HG02678 (cell line): ENCODE measurements around the gene HOXA3.

ENCODE experiments used
- ATAC-seq: cut with Tn5 transposase; IDR thresholded peaks from one replicate; pipeline ENCODE4 v1.9.1; 2021; ENCODE audit warnings: mild to moderate bottlenecking, moderate library complexity; ENCODE audit not compliant: unreplicated experiment

HOXA3 gene

DNA sequence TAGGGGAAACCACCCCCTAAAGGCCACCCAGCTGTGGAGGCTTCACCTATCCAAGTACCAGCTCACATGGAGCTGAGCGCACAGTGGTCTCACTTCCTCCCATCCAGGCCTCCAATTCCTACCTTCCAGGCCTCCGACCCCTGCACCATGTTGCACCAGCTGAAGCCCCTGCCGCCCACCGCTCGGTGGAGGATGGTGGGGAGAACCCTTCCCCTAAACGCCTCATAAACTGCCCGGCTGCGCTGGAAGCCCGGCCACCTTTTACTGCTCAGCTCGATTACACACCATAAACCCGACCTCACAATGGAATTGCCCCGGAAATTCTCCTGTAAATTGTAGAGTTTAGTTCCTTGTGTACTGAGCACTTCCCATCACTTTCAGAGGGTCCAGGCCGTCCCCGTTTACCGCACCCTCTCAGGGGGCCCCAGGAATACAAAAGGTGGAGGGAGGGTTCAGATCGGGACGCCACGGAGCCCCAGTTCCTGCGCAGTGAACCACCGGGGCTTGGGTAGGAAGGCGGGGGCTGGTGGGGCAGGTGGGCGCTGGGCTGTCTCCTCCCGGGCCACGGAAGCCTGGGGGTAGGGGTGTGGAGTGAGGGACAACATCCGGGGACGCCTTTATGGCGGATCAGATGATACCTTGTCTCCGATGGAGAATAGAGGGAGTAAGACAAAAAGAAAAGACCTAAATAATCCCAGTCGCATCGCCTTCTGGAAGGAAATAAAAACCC, 5.5 kb upstream of the HOXA3 start:
- no peak for ATAC-seq

DNA sequence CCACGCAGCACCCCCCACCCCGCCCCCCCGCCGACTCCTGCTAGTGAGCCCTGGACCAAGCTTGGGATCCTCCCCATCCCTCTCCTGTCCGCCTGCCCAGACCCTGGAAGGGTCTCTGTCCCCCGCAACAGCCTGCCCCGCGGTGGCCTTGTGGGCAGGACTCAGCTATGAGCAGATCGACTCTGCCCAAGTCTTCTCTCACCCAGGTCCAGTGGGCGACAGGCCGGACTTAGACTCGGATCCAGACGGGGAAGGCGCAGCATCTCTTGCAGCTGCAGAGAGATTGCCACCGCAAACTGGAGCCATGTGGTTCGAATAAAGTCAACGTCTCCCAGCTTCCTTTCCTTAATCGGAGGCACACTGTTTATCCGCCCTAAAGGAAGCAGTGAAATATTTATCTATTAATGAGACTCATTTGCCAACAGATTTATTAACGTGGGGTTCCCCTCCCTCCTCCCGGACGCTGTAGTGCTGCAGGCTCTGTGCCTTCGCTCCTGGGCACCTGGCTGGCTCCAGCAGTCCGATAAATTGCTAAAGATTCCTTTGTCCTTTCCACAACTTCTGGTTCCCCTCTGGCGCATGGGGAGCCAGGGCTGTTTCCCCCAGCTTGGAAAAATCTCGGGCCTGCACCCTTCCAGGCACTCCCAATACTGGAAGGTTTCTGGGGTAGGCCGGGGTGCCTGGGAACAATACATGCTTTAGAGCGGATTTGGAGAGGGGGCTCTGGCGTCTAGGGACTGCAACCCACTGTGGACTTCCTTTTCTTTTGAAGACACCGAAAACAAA, 4.7 kb upstream of the HOXA3 start:
- no peak for ATAC-seq

DNA sequence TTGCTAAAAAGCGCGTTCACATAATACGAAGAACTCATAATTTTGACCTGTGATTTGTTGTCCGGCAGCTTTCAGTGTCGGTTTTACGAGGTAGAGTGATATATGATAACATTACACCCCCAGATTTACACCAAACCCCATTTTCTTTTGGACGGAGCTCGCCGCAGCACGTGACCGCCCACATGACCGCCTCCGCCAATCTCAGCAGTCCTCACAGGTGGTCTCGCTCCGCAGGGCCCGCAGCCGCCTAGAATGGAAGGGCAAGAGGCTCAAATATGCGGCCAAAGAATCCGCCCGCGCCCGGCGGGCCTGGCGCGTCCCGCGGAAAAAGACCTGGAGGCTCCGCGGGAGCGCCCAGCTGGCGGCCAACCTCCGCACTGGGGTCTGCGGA, 4.1 kb upstream of the HOXA3 start, which contains the start of gene HOXA7:
Gene HOXA7, minus strand, starts transcription at position 168 of the 391 bp plus-strand sequence. Its CDS starts 130 bp downstream, at position 38.
- ATAC-seq: no peak

DNA sequence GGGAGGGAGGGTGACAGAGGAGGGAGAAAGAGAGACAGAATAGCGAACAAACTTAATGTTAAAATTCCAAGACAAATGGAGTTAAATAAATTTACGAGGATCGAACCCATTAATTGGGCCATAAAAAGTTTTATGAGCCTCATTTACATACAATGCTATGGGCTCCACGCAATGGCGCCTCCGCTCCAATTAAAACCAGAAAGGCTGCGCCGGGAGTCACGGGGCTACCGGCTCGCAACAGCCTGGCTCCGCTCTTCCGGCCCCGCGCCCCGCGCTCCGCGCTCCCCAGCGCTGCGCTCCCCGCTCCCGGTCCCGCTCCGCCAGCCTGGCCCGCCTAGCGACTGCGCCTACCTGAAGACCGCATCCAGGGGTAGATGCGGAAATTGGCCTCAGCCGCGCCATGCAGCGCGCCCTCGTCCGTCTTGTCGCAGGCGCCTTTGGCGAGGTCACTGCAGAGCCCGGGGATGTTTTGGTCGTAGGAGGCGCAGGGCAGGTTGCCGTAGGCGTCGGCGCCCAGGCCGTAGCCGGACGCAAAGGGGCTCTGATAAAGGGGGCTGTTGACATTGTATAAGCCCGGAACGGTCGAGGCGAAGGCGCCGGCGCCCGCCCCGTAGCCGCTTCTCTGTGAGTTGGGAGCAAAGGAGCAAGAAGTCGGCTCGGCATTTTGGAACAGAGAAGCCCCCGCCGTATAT, 3.6 kb upstream of the HOXA3 start:
- ATAC-seq: no peak

DNA sequence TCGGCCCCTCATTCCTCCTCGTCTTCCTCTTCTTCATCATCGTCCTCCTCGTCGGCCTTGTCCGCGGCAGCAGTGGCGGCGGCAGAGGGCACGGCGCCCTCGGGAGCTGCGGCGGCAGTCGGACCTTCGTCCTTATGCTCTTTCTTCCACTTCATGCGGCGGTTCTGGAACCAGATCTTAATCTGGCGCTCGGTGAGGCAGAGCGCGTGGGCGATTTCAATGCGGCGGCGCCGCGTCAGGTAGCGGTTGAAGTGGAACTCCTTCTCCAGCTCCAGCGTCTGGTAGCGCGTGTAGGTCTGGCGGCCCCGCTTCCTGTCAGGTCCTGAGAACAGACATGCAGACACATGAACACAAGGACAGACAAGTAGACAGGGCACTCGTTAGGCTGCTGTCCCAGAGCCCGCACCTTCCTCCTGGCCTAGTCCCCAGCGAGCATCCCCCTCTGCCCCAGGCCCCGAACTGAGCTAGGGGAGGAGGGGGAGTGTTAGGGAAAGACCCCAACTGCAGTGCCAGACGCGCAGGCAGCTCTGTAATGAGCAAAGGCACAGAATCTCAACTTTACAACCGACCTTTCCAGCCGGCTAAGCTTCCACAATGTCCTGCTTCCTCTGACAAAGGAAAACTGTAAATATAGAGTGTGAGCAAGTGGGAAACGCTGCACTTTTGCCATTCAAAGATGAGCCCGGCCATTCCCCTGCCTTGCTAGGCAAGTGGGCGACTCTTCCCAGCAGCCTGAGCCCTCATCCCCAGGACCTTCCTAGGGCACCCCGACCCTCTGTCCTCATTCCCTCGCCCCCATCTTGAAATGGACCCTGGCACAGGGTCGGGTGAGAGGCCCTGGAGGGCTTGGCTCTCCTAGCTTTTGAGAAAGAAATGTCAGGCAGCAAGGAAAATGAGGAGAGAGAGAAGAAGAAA, 2.8 kb upstream of the HOXA3 start:
- ATAC-seq: no peak

DNA sequence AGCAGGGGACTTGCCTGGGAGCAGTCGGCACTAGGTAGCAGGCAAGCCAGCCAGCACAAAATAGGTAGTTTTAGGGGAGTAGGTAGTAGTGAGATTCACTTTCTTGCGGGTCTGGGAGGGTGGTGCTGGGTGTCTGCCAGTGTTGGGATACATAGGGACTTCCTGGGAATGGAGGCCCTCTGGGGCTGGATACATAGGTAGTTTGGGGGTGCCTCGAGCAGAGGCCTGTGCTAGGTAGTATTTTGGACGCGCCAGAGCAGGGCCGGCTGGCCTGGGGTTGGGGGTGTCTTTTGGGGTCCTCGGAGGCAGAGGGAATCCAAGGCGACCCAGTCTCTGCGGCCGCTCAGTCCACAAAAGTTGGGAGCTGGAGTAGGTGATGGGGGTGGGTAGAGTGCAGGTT, 2.0 kb upstream of the HOXA3 start:
- ATAC-seq: no peak

DNA sequence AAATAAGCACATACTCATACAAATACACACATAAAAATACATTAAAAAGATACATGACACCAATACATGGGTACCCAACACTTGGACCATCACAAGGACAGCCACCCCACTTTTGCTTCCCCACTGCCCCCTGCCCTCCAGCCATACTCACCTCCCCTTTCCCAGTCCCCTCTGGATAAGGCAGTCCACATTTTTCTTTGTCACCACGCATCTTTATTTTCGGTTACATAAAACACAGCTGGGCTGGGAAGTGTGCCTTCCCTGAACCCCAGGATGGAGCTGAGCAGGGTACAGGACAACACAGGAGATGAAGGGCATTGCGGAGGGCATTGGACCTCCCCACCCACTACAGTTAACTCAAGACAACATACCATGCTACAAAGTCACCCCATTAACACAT, 1.1 kb upstream of the HOXA3 start:
- no peak for ATAC-seq

DNA sequence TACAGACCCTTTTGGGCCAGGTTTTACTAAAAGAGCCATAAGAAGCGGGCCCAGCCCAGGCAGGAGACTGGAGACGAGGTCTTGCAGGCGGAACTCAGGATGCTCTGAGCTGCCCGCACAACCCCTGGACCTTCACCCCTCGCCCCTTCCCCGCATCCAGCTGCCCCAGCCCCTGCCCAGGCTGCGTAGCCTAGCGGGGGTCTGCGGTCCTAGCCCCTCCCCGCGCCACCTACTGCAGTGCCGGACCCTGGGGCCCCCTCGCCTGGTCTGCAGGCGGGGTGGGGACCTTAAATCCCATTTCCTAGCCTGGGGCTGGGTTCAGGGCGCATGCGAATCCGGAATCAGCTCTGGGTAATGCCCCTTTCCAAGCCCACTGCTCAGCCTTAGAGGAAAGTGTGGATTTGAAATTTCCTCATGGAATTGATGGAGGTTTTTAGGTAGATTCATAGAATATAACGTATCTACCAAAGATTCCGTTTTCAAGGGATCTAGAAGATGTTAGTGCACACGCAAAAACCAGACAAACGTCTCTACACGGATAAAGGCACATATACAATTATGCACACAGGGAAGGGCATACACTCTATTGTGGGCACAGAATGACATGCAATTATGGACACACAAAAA, 546 bp upstream of the HOXA3 start:
- no peak for ATAC-seq

DNA sequence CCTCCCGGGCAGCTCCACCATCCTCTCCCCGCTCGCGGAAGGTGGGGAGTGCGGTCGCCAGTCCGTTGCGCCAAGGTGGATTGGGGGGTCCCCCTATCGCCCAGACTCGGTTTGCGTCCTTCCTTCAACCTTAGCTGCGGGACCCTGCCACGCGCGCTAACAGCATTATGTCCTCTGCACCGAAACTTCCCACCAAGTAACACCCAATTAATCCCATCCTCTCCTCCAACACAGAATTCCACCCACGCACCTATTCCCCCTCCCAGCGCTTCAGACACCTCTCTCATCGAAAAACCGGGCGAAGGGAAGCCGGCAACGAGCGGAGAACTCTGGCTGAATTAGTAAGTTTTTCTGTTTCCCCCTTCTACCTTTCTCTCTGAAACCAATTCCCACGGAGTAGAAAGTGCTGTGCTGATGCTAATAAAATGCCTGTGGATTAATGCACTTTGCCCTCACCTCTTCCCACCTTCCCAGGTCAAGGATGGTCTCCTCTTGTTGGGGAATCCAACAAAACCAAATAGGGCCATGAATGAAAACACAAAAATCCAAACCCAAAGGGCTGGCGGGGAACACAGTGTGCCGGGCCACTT, 947 bp downstream of the HOXA3 start:
- ATAC-seq: no peak

DNA sequence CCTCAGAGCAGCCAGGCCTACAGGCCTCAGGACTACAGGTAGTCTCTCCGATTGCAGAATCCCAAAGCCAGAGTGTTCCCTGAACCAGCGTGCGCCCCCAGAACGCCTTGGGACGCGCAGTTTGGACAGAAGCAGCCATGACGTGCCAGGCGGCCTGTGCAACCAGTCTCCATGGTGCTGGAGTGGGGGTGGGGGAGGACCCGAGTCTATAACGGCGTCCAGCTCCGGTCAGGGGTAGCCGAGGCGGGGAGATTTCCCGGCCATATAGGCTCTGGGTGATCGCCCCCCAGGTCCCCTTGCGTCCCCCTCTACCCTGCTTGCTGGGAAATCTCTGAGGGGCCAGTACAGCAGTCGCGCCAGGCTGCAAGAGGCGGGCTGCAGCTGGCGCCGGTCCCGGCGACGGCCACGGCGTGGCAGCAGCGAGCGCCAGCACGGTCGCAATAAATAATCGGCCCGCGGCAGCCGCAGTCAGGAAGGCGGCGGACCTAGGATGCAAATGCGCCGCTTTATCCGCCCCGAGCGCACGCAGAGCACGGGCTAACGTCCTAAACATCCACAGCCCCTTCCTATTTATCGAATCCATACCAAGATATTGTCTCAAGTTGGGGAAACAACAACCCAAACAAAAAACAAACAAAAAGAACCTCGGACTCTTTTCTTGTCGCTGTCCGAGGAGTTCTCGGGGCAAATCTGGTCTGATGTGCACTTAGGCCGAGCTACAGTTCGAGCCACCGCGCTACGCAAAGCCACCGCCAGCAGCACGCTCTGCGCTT, 1.6 kb downstream of the HOXA3 start:
- ATAC-seq: peak; percentile 86

DNA sequence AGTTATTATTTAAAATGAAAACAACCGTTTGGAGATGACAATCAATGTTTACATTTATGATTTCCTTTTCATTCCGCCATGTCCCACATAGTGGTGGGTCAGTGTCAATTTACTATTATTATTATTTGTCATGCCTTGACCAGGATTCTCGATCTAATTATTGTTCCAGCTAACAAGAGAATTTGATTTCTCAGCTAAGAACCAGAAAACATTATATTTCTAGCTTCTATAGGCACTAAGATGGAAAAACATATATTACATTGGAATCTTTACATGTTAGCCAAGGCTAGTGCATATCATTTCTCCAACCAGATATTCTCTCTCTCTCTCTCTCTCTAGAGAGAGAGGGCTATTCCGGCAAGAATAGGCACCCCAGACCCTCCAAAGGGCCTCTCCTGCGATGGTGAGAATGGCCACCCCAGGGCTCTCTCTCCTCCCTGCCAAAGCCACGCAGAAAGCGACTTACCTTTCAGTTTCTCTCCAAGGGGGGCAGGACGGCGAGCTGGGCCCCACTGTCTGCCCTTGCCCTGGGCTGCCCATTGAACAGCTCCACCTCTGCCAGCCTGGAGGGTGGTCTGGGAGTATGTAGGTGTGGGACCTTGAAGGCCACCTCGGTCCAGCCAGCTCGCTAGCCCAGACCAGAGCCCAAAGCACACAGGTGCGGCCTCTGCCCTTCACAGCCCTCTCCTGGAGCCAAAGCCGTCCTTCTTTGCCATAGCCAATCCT, 2.4 kb downstream of the HOXA3 start:
- no peak for ATAC-seq

DNA sequence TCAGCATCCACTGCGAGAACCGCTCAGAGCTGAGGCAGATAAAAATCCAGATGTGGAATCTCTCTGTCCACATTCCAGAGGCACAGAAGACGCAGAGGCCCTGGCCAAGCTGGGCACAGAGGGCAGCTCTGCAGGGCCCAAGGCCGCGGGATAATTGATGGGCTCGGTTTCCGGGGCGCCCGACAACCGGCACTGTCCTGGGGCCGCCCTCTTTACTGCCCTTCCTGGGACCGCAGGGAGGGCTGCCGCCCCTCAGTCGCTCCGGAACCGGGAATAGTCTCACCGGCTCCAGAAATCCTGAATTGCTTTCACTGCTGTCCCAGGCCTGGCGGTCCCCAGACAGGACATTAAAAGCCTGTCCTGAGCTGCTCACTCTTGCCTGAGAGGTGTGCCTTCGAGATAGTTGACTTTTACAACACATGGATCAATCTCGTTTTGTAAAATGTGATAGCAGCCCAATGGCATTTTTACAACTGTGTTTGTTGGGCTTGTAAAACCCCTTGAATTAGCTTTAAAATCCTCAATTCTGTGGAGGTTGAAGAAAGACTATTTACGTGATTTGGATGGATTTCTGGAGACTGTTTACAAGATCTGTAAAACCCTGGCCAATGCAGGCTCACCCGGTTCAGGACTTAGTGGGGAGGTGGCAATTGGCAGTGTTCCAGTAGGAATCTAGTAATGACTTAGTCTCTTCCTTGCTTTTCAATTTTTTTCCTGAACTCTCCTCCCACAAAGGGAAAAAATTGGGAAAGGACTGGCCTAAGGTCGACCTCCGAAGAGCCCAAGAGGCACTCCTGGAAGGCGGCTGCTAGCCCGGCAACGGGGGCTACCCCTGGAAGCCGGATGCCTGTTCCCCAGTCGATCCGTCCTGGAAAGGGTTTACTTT, 3.4 kb downstream of the HOXA3 start:
- ATAC-seq: no peak

DNA sequence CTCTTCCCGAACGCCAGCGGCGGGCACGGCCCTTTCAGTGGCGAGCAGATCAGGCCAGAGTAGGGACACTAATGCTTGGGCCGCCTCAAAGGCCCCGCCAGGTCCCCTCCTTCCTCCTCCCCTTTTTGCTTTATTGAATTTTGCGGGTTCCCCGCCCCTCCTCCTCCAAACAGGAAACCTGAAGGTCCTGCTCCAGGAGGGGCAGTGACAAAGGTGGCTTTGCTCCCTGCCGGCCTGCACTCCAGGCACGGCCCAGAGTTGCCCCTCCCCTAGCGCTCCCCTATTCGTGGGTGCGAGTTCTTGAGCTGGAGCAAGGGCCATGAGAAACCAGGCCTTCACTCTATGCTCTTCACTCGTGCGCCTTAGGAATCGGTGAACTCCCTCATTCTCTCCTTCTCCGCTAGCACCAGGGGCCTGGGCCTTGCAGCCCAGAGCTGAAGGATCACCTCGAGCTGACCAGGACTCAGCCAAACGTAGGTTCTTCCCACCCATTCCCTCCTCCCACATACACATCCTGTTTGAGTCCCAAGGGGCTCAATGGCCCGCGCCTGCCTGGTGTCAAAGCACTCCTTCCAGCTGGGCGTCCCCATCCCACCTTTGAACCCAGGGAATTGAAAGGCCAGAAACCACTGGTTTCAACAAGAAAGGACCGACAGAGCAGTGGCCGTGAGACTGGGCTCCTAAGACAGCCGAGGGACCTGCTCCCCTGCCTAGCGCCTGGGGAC, 4.2 kb downstream of the HOXA3 start:
- no peak for ATAC-seq

DNA sequence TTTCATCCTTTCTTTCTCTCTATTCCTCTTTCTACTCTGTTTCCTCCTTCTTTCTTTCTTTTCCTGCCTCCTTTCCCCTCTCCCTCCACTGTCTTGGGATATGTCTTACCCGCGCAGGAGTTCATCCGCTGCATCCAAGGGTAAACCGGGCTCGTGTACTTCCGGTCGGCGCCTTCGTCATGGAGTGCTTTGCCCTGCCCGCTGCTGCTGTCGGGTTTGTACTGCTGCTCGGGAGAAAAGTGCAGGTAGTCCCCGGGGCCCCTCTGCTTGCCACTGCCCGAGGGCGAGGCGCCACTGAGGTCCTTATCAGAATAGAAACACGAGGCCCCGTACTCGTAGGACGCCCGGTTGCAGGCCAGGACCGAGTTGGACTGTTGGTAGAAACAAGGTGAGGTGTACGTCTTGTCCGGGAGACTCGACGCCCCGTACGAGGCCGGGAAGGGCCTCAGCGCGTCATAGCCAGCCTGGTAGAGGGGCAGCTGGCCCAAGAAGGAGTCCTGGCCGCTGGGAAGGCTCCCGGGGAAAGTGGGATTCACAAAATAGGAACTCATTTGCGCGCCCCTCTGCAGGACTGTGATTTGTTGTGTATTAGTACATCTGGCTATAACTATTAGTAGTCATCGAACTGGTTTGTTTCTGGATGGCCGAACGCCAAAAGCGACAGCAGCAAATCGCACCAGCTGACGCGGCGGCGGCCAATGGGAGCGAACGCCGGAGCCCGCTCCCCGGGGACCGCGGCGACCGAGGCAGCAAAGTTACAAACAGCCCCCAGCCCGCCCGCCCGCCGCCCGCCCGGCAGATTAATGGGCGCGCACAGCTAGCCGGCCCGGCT, 5.0 kb downstream of the HOXA3 start, which contains the start of gene HOXA6:
Gene HOXA6, minus strand, starts transcription at position 576 of the 832 bp plus-strand sequence. Its CDS starts 25 bp downstream, at position 551.
- ATAC-seq: no peak

DNA sequence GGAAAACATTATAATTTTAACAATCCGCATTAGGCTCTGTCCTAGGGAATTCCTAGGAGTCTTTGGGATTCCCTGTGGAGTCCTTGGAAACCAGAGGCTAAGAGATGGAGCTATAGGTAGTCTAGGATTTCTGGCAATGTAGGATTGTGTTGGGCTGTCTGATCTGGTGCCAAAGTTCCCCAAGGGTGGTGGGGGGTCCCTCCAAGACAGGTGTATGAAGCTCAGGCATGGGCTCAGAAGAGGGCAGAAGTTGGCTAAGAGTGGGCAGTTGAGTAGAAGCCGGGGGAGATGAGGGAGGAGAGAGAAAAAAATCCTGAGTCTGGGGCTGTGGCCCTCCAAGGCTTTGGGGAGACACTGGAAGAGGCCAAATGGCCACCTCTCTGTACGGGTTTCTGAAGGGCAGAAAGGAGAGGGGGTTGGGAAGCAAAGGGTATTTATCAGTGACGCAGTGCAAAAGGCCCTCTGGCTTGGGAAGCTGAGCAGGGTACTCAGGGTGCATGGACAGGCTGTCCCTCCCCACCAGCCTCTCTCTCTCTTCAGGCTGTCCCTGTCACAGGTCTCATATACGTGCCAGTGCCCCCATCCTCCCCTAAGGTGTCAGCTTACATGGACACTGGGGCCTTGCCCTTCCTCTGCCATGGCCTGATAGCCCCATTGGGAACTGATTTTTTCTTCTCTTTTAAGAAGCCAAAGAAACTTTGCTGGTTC, 5.7 kb downstream of the HOXA3 start:
- no peak for ATAC-seq
